Heart right ventricle (tissue), 16 donors: Measurements from ENCODE around the gene BPIFB6. TPM values are rescaled to one million over a fixed set of nuclear protein-coding genes. Genes with fewer than 3 reads are reported as not detected.
A peak's percentile ranks its signal among the peaks of the same experiment; 100 is the strongest.

Source experiments
- ATAC-seq, 8 donors: fragments of 200-7000 bp; cut with Tn5 transposase; one replicate each; pipeline ENCODE4 v1.9.1; 2020; ENCODE audit warnings: mild to moderate bottlenecking in 8 of 8, moderate library complexity in 8 of 8, moderate number of reproducible peaks in 1 of 8
- DNase-seq, 2 donors: peaks; one replicate each; pipeline ENCODE4 v3.0.0-alpha.2; 2020
- H3K27ac ChIP-seq, 10 donors: fragments of 200-600 bp; sonication (generic) in 2 of 10; one replicate each; pipeline versions ENCODE4 v1.5.0 to v1.8.0; 2020 to 2022; ENCODE audit warnings: mild to moderate bottlenecking in 3 of 10
- H3K27me3 ChIP-seq, 7 donors: fragments of 200-600 bp; one replicate each; pipeline ENCODE4 v1.8.0; 2021 to 2022; ENCODE audit warnings: mild to moderate bottlenecking in 2 of 7
- H3K36me3 ChIP-seq, 9 donors: fragments of 200-600 bp; sonication (generic) in 1 of 9; one replicate each; pipeline versions ENCODE4 v1.5.0 to v1.8.0; 2020 to 2022; ENCODE audit warnings: mild to moderate bottlenecking in 2 of 9
- H3K4me1 ChIP-seq, 9 donors: fragments of 200-600 bp; sonication (generic) in 1 of 9; one replicate each; pipeline versions ENCODE4 v1.5.0 to v1.8.0; 2020 to 2022; ENCODE audit warnings: mild to moderate bottlenecking in 4 of 9
- H3K4me3 ChIP-seq, 10 donors: fragments of 200-600 bp; sonication (generic) in 2 of 10; one replicate each; pipeline versions ENCODE4 v1.5.0 to v1.8.0; 2020 to 2022; ENCODE audit warnings: mild to moderate bottlenecking in 7 of 10, moderate library complexity in 2 of 10
- H3K9me3 ChIP-seq, 11 donors: fragments of 200-600 bp in 10 of 11; sonication (generic) in 2 of 11; one replicate each; pipeline versions ENCODE4 v1.5.0 to v1.8.0; 2013 to 2022; ENCODE audit warnings: mild to moderate bottlenecking in 2 of 11, control low read depth in 1 of 11, moderate library complexity in 1 of 11
- WGBS, 2 donors: extraction: QIAGEN DNeasy Blood & Tissue Kit; methylation state at CpG; one replicate each; pipeline ENCODE4 v1.1.7; 2013; ENCODE audit warnings: inconsistent platforms in 1 of 2; 5-methylcytosine and 5-hydroxymethylcytosine counted together
- intact Hi-C, 10 donors: fragments of 100-400 bp; cut with DNase I; formaldehyde crosslinking; loops; one replicate each; pipeline versions ENCODE4 v1.11.1 to v1.14.2; 2022
- polyA plus RNA-seq, 2 donors: library from polyadenylated mRNA; stranded (reverse); fragments of 200-250 nt; gene quantifications; one replicate each; pipeline ENCODE4 v1.2.3, GENCODE V29; 2013
- total RNA-seq, 10 donors: library from RNA; stranded (reverse); fragmentation: NEBNext Ultra II Directional in 3 of 10; extraction: Animal tissue kit (Norgen Biotek cat#: 25700) in 3 of 10; gene quantifications; one replicate each; pipeline versions ENCODE4 v1.2.1 to v1.2.4, GENCODE V29; 2021 to 2023
- TF ChIP-seq, protein P1 (sequence below), 9 donors: fragments of 200-600 bp; sonication (generic) in 2 of 9; IDR thresholded peaks; one replicate each; pipeline versions ENCODE4 v1.5.0 to v1.8.0; 2021 to 2022; ENCODE audit warnings: antibody characterized with exemption in 9 of 9, mild to moderate bottlenecking in 5 of 9, moderate library complexity in 1 of 9
- donor health status: Arrhythmogenic right ventricular cardiomyopathy.
- donor health status: ischemic (EF 13 %, LVEDD 7.1; RV severe dilation, severe dysfunction).
- donor health status: healthy with polysubstance abuse.
- donor health status: DM: no; HTN: yes; CAD: no.
- donor health status: DM: no; HTN: no; CAD: no.
- donor health status: ischemic (EF 25% LVEDD 6.9; RV normal size, moderate dysfunction).
- donor health status: ischemic (EF 25% LVEDD 5.7; RV mildly dilated, moderate dysfunction).
- donor health status: healthy.
- donor health status: DM: yes; HTN: yes; CAD: no.
- donor health status: Ischemic cardiomyopathy.
- donor health status: ischemic (EF 35%, LVEDD 5.7; RV mildly dilated, moderate dysfunction).
- donor health status: nonischemic (EF 11% LVEDD 7.7; RV severe dilation, severe dysfunction).
- donor health status: DM: yes; HTN: yes; CAD: no.
- donor health status: PGD.
- donor health status: ischemic (EF 29% LVEDD 5.4; RV normal size, mild dysfunction).
- donor health status: nonischemic (EF 23%, LVEDD 6.1; RV moderate dilation, normal function).

BPIFB6 gene
- total and polyA plus RNA-seq, 12 donors = not detected

DNA sequence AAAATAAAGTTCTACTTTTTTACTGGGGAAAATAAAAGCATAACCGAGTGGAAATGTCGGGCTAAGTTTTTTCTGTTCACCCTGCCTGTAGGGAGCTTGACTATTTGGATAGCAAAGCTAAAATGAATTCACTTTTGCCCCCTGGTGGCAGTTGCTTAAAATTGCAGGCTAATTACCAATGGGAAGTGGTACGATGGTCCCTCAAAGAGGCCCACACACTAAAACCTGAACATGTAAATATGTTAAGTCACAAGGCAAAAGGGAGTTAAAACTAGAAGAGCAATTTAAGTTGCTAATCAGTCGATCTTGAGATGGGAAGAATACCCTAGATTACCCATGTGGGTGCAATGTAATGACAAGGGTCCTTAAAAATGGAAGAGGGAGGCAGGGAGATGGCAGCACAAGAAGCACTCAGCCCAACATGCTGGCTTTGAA is 26.3 kb upstream of the BPIFB6 start:
- 51 to 54% methylated on average over 4 of the region's 4 CpGs for WGBS, 2 donors
- Histone ChIP-seq H3K36me3 (no peaks in the 10 kb centered on the region), H3K4me3 (no peak overlapping the region), H3K27ac (no peak overlapping the region), H3K27me3 (no peaks in the 10 kb centered on the region), H3K9me3 (peaks cover 0 to 15% (median 0%) of the 10 kb centered on the region in 11 donors), H3K4me1 (no peaks in the 10 kb centered on the region)
- intact Hi-C loops = loop anchor here in 1 of 10 donors (10.0 kb wide), 1 partner anchor 100 kb away; no protein-coding TSS in a partner anchor
- ATAC-seq = no peak
- TF ChIP-seq, protein P1, sequence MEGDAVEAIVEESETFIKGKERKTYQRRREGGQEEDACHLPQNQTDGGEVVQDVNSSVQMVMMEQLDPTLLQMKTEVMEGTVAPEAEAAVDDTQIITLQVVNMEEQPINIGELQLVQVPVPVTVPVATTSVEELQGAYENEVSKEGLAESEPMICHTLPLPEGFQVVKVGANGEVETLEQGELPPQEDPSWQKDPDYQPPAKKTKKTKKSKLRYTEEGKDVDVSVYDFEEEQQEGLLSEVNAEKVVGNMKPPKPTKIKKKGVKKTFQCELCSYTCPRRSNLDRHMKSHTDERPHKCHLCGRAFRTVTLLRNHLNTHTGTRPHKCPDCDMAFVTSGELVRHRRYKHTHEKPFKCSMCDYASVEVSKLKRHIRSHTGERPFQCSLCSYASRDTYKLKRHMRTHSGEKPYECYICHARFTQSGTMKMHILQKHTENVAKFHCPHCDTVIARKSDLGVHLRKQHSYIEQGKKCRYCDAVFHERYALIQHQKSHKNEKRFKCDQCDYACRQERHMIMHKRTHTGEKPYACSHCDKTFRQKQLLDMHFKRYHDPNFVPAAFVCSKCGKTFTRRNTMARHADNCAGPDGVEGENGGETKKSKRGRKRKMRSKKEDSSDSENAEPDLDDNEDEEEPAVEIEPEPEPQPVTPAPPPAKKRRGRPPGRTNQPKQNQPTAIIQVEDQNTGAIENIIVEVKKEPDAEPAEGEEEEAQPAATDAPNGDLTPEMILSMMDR (IDR thresholded peaks at IDR 0.05) = peak in 2 of 9 donors; percentile 36 to 52
- no peak for DNase-seq

DNA sequence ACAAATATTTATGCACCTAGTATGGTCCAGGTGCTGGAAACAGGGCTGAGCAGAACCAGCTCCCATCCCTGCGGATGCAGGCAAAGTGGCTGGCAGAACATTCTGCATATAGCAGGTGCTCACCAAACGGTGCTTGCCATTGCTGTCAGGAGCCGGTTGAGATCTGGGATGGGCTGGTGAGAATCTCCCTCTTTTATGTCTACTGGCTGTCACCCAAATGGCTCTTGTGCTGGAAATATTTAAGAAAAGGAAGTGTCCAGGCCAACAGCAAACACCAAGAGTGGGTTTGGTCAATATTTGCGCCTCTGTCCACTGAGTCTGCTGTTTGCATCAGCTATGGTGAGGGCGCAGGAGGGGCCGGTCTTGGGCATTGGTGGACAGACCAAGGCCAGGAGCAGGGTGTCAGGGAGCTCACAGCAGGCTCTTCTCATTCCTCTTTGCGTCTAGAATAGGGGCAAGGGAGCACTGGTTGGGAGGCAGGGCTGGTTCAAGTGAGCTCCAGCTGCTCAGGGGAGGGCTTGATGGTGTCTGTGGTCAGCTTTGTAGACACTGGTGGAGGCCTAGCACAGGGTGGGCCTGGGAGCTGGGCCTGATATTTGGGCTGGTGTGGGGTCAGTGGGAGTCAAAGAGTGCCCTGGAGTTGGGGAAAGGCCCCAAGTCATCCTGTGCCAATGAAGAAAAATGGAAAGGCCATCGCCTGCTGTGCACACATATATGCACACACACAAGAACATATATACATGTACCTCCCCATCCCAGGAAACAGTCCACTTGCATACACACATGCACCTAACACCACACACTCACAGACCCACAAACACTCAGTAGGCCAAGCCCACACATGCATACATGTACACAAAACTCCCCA is 25.3 kb upstream of the BPIFB6 start:
- Histone ChIP-seq H3K9me3 (peaks cover 0 to 15% (median 0%) of the 10 kb centered on the region in 11 donors), H3K27me3 (no peaks in the 10 kb centered on the region), H3K27ac (no peak overlapping the region), H3K36me3 (no peaks in the 10 kb centered on the region), H3K4me3 (no peak overlapping the region), H3K4me1 (no peaks in the 10 kb centered on the region)
- 79 to 84% methylated on average over 8 of the region's 8 CpGs for WGBS, 2 donors
- ATAC-seq = no peak
- DNase-seq = no peak
- TF ChIP-seq, protein P1 (IDR thresholded peaks at IDR 0.05) = no peak
- intact Hi-C loops = loop anchor here in 1 of 10 donors (10.0 kb wide), 1 partner anchor 101 kb away; no protein-coding TSS in a partner anchor

DNA sequence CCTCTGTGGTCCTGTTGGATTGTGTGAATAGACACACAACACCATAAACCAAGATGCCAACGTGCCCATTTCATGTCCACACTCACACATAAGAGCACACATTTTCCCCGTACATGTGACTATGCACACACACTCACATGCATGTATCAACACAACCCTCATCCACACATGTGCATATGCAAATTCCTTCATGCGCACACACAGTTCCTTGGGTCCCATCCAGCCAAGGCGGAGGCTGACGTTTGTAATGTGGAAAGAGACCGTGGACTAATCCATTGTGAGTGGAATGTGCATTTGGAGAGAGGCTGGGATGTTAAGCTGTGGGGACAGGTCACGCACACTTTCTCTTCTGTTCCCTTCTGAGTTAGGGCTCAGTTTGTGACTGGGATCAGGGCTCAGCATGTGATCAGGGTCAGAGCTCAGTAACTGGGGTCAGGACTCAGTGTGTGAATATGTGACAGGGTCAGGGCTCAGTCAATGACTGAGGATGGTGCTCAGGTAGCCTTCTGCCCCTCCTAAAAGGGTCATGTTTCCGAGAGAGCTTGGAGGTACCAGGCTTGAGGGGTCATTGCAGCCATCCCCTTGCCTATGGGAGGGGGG is 24.6 kb upstream of the BPIFB6 start:
- WGBS, 2 donors = 85 to 86% methylated on average over 8 of the region's 8 CpGs
- TF ChIP-seq, protein P1 (IDR thresholded peaks at IDR 0.05) = no peak
- Histone ChIP-seq H3K4me1 (no peaks in the 10 kb centered on the region), H3K9me3 (peaks cover 0 to 15% (median 0%) of the 10 kb centered on the region in 11 donors), H3K27ac (no peak overlapping the region), H3K27me3 (no peaks in the 10 kb centered on the region), H3K36me3 (no peaks in the 10 kb centered on the region), H3K4me3 (no peak overlapping the region)
- intact Hi-C loops = loop anchor here in 1 of 10 donors (10.0 kb wide), 1 partner anchor 102 kb away; no protein-coding TSS in a partner anchor
- ATAC-seq = no peak
- DNase-seq = no peak
